Embryonic facial prominence (tissue), 1 donor: Measurements from ENCODE around the gene MRGPRD.
"Not testable (repeated sequence)": the region's sequence is repeated elsewhere in the genome, so short reads cannot be mapped to it uniquely, and the experiment has no call there.

Experiments used
- DNase-seq: peaks from one replicate; pipeline ENCODE4 v3.0.0-alpha.2; 2016; ENCODE audit errors: extremely low spot score

Gene MRGPRD

DNA sequence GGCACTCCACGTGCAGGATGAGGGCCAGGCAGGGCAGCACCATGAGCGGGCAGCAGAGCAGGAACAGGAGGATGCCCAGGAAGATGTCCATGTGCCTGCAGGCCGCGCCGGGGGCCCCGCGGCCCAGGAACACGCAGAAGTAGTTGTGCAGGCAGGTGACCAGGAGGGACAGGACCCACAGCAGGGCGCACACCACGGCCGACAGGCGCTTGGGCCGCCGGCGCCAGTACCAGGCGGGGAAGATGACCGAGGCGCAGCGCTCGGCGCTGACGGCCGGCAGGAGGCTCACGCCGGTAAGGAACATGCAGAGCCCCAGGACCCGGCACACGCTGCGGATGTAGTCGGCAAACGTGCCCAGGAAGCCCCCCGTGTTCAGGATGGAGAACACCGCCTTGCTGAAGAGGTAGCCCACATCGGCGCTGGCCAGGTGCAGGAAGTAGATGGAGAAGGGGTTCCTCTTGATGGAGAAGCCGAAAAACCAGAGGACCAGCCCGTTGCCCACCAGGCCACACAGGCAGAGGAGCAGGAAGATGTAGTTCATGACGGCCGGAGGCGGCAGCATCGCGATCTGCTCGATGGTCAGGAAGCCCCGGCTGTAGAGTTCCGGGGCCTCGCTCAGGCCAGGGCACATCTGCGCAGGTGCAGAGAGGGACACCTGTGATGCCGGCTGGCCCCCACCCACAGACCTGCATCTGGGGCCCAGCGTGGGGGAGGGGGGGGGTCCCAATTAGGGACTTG is 25.0 kb upstream of the MRGPRD start:
- DNase-seq, result no peak

DNA sequence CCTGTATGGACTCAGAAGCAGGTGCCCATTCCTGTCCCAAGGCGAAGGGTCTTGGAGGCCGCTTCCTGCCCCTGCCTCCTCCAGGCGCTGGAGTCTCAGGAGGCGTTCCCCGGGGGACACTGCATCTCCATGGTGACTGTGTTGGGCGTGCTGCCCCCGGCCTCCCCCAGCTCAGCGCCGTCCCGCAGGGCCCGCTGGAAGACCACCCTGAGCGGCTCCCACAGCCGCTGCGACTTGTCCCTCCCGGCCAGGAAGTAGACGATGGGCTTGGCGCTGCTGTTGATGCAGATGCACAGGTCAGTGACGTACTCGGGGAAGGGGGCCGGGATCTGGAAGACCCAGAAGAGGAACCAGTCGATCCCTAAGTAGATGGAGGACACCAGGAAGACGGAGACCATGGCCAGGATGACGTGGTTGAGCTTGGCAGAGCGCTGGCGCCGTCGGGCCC is 24.4 kb upstream of the MRGPRD start:
- no peak for DNase-seq

DNA sequence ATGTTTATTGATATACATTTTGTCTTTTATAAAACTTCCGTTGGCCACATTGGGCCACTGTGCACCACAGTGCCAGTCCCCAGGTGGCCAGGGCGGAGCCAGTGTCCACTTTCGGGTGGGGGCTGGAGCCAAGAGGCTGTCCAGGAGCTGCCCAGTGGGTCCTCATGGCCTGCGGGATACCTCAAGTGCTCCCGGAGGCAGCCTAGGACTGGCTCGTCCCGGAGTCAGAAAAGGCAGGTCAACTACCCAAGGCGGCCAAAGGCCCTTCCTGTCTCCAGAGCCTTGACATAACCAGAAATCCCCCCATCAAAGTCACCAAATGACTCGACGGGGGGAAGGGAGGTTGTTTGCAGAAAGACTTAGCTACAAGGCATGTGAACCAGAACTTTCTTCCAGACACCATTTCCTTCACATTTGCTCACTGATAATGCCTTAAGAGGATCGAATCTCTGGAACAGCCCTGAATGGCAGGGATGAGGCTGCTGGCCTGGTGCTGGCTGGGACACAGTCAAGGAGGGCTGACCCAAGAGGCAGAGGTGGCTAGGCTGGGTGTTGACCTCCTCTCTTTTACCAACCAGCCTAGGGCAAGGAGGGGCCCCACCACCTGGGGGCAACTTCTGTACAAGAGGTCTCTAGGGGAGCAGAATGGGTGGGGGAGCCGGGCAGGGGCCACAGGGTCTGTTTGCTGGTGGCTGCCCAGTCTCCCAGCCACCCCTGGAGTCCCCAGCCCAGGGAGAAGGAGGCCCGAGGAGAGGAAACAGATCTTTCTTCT is 23.8 kb upstream of the MRGPRD start:
- DNase-seq, result no peak

DNA sequence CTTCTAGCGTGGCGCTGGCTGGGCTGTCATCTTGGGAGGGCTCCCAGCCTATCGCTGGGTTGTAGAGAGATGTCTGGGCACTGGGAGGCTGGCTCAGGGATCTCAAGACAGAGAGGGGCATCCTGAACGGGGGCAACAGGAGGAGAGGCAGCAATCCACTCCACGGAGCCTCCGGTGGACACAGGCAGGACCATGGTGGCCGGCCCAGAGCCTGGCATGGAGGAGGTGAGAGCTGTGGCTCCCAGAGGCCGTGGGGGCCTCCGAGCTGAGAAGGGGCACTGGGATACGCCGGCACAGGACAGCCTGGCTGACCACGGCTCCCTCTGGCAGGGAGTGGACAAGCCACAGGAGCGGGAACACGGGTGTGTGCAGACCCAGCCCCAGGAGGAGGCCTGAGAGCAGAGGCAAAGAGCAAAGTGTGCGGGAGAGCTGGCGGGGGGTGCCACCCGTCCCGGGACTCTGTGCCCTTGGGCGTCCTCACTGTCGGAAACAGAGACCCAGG is 23.1 kb upstream of the MRGPRD start:
- DNase-seq, result no peak

DNA sequence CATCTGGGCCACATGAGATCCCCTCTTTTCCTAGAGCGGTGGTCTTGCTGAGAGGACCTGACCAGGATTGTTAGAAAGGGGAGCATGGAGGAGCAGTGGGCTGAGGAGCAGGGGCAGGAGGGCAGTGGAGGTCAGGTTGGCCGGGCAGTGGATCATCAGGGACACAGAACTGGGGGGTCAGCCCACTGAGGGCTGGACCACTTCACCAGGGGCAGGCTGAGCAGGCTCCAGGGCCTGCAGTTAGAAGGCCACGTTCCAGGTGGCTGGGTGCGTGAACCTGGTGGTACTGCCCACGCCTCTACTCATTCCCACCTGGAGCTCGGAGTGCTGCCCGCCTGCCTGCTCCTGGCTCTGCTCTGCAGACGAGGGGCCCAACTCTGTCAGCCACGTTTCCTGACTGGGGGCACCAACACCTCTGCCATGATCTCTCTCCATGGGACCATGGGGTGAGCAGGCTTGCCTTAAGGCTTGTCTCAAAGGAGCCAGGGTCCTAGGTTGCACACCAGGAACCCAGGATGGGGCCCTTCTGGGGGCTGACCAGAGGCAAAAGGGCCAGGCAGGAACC is 22.6 kb upstream of the MRGPRD start:
- no peak for DNase-seq

DNA sequence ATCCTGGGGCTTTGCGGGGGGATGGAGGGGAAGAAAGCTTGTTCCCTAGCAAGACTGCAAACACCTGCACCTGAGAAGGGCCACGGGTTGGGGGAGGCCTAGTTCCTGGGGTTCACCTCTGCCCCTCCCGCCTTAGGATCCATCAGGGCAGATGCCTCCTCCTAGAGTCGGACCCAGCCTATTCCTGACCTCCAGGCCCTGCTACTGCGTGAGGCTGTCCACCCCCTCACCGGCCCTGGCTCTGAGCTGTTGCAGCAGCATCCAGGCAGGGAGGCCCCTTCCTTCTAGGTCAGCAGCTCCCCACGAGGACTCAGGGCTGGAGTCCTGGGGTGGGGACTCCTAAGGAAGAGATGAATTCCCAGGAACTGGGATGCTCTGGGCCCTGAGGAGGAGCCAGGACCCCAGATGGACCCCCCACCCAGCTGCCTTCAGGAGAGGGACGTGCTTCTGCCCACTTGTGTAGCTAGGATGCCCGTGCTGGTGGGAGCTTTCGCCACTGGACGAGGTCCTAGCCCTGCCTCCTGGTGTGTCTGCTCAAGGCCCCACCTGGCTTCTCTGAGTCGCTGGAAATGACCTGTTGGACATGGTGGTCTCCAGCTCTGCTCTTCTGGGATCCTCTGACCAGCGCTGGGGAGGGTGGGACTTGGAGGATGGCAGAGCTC is 21.9 kb upstream of the MRGPRD start:
- no peak for DNase-seq

DNA sequence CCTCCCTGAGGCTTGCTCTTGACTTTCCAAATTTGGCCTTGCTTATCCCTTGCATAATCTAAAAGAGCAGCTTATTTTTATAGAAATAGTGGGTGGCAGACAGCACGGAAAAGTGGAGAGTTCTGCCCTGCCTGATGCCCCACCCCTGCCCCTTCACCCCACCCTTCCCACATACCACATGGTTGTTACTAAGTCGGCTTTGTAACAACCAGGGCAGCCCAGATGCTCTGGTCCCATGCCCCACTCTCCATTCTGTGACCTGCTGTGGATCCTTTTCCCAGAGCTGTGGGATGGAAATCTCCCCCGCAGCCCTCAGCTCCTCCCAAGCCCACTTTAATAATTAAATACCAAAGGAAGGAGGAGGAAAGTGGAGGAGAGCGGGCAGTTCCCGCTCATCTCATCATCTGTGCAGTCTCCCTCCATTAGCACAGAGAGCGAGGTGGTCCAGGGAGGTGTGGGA is 21.4 kb upstream of the MRGPRD start:
- no peak for DNase-seq

DNA sequence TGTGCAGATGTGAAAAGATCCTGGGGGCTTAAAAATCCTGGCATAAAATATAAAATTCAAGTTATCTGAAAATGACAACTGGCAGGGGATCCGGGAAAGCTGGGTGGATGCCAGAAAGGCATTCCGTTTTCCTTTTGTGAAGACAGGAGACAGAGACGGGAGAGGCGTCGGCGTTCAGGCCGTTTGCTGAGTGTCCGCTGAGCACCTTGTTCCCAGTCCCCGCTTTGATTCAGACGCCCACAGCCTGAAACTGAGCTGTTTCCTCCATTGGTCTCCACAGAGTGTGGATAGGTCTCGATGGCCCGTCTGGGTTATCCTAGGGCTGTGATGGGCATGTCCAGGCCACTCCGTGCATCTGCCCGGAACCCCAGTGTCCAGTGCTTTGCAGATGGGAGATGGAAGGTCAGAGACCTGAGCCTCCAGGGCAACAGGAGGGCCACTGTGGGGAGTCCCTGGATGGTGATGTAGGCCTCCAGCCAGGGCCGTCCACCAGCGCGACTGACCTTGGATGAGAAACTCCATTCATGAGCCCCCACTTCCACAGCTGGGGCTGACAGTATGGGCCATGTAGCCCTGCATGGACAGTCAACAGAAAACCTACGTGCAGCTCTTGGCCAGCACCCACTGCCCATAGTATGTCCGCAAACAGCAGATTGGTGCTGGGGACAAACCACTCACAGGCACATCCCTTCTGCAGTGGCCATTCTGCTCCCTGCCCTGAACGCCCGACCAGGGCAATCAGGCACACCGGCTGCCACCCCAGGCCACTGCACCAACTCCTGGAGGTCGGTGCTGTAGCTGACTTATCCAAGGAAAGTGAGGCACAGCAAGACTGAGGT is 20.7 kb upstream of the MRGPRD start:
- DNase-seq, result no peak

DNA sequence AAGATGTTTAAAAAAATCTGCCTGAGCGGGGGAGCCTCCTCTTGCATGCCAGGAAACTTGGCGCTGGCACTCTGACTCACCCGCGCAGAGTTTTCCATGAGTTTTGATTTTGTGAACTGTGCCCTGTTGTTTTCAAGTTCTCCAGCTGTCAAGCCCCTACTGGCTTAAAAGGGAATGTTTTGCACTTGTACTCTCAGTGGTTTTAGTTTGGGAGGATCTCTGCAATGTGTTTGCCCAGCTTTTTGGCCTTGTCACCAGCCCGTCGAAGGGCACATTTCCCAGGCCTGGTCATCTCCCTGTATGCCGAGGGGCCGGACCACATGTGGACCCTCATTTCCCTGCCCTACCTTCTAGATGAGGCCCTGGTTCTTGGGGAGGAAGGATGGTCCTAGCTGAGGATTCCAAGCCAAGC is 20.1 kb upstream of the MRGPRD start:
- DNase-seq, result peak; percentile 57

DNA sequence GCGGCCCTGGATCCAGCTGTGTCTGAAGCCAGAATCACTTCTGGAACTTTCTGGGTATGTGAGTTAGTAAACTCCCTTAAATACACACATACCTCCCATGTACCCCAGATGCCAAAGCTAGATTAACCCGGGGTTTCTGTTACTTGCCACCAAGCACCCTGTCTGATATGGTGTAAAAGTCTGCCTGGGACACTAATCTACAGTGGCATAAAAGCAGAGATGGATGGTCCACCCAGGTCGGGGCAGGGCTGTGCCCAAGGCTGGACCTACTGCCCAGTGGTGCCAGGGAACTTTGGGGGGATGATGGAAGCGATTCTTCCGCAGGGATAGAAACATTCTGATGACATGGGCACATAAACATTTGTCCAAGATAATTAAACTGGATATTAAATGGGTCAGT is 19.6 kb upstream of the MRGPRD start:
- DNase-seq, result no peak

DNA sequence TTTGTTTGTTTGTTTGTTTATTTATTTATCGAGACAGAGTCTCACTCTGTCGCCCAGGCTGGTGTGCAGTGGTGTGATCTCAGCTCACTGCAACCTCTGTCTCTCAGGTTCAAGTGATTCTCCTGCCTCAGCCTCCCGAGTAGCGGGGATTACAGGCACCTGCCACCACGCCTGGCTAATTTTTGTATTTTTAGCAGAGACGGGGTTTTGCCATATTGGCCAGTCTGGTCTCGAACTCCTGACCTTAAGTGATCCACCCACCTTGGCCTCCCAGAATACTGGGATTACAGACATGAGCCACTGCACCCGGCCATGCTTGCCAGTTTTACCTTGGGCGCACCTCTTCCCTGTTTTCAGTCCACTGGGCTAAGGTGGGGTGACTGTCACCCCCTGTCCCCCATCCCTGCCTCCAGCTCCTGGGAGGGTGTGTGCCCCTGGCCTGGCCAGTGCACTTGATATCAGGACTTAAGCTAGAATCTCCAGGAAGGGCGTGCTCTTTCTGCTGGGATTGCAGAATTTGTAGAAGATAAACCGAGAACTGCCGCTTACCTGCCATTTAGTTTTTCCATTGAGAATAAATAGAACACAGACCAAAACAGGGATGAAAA is 19.1 kb upstream of the MRGPRD start:
- DNase-seq, result not testable (repeated sequence)

DNA sequence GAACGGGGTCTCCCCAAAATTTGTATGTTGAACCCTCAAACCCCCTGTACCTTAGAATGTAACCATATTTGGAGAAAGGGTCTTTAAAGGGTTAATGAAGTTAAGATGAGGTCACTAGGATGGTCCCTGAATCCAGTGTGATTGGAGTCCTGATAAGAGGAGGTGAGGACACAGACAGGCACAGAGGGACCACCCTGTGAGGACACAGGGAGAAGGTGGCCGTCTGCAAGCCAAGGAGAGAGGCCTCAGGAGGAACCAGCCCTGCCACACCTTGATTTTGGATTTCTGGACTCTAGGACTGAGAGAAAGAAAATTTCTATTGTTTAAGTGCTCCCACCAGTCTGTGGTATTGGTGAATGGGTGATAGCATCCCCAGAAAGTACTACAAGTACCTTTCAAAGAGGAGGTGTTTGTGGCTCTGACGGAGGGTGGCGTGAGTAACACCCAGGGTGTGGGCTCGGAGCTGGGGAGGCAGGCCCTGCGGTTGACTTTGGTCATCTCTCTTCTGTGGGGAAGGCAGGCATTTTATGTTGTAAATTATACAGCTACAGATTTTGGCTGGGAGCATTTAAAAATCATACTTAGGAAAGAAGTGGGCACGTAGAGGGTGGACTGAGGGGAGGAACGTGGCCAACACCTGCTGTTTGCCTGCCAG is 18.4 kb upstream of the MRGPRD start:
- DNase-seq, result no peak

DNA sequence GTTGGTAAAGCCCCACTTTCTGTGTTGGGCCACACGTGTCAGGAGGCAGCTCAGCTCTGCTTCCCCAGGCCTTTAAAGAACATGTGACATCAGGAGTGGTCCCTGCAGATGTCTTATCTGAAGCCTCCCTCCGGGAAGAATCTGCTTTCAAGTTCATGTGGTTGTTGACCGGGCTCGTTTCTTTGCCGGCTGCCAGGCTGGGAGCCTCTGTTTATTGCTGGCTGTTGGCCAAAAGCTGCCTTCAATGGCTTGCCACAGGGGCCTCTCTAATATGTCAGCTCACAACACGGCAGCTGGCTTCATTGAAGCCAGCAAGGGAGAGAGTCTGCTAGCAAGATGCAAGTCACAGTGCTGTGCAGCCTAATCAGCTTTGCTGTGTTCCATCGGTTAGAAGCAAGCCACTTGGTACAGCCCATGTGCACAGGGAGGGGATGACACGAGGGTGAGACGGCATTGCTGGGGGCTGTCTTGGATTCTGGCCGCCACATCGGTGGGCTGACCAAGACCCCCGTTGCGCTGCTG is 17.7 kb upstream of the MRGPRD start:
- peak; percentile 37 for DNase-seq

DNA sequence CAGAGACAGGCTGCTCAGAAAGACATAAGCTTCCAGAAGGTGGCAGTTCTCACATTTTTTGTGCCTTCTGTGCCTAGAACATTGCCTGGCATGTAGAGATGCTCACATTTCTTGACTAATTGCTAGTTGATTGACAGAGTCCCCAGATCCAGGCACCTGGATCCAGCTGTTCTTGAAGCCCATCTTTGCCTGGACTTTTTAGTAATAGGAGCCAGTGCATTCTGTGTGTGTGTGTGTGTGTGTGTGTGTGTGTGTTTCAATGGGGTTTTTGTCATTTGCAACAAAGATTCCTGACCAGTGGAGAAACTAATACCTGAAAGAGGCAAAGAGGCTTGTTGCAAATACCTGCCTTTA is 17.2 kb upstream of the MRGPRD start:
- no peak for DNase-seq

DNA sequence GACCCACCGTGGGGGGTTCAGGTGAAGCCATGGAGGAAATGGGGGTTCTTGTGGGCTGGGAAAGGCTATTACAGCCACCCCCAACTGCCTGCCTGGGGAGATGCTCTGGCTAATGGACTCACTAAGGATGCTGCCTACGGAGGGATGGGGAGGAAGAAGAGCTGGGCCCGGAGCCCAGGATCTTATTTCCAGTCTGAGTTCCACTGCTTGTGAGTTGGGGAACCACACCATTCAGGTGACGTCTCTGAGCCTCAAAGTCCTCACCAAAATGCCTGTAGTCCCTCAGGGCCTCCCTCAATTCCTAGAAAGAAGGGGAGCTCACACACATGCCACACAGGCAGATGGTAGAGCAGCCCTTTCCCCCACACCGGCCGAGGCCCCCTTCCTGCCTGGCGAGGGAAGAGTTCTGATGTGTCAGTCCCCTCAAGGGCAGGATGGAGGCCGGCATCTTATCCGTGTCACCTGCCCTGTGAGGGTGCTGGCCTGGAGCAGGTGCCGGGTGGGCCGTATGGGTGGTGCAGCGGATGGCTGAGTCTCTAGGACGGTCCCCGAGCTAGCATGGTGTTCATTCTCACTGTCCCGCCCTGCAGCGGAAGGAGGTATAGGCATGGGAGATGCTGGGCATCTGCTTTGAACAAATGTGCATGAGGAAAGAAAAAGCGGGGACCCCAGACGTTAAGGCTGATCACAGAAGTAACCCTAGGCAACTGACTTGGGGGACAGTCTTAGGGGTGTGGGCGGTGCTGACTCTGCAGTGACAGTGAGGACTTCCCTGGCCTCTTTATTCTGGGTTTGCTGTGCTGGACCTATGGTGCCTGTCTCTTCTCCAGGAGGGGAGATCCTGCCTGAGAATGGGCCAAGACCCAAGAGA is 16.6 kb upstream of the MRGPRD start:
- no peak for DNase-seq

DNA sequence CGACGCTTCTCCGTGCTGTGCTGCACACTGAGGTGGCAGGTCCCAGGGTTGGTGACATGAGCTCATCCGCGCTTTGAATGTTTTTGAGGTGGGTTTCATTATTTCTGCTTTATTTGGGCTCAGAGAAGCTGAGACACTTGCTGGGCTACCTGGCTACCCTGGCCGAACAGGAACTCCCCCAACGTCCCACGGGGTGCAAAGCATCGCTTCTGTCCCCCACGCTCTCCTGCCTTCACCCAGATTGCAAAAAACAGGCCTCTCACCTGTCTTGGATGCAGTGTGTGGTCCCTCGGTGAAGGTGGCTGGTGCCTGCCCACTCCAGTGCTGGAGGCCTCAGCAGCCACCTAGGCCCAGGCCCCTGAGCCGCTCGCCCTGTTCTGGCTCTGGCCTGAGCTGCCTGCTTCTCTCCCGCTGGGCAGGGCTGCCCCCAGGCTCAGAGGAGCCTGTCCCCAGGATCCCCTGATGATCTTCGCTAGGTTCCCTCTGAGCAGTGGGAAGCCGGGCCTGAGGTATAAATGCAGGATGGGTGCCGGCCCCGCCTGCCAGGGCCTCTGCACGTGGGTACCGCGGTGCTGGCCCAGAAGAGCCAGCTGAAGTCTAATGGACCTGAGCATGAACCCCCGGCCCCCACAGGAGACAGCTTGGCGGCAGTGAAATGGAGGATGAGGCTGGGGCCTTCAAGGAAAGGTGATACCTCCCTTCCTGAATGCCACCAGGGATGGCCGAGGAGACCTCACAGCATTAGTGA is 15.8 kb upstream of the MRGPRD start:
- DNase-seq, result no peak

DNA sequence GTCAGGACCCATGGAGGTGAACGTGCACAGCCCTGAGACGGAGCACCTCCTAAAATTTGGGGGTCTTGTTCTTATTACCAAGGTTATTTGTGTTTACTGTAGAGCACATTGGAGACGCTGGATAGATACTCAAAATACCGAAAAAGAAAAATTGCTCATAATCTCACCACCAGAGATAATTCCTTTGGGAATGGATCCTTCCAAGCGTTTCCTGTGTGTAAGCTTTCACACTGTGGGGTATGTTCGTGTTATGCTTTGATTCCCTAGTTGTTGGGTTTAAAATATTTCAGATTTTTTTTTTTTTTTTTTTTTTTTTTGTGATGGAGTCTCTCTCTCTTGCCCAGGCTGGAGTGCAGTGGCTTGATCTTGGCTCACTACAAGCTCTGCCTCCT is 14.1 kb upstream of the MRGPRD start:
- DNase-seq, result no peak

DNA sequence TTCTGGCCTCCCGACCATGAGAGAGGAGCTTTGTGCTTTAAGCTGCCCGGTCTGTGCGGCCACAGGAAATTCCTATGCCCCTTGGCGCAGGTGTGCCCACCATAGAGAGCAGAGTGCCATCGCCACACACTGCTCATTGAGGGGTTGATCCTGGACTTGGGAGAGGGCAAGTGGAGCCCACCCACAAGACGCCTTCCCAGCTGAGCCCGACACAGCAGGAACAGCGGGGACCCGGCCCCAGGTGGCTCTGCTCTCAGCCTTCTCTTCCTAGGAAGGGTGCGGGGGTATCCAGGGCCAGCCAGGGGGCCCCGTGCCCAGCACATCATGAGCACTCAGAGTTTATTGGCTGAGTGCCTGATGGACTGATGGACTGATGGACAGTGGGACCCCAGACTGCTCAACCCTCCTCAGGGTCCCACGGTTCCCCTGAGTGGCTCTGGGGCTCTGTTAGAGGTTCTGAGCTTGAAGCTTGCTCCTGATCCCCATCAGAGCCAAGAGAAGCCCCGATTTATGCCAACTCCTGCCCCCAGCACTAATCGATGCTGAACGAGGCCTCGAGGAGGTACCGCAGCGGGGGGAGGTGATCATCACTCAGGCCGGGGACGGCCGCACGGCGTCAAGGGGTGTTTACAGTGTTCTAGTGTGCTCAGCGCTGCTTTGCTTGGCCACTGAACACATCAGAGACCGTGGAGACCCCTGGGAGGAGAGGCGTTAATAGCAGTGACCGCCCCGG is 13.5 kb upstream of the MRGPRD start:
- DNase-seq, result no peak
